Loucy (cell line): ENCODE results near the gene GAREM1.

Source experiments
- H2AFZ ChIP-seq: fragments of 200-600 bp; sonication (generic); 2 replicates; pipeline ENCODE4 v1.6.0; 2016; ENCODE audit warnings: antibody characterized with exemption, mild to moderate bottlenecking, low read length, moderate library complexity
- H3F3A ChIP-seq: fragments of 200-600 bp; 2 replicates; pipeline ENCODE4 v1.6.0; 2016; ENCODE audit warnings: antibody characterized with exemption, low read depth, mild to moderate bottlenecking
- H3K27me3 ChIP-seq: fragments of 200-600 bp; sonication (generic); 2 replicates; pipeline ENCODE4 v1.6.1; 2014; ENCODE audit warnings: low read length, mild to moderate bottlenecking; ENCODE audit not compliant: insufficient read depth, poor library complexity, severe bottlenecking
- H3K36me3 ChIP-seq: fragments of 200-600 bp; sonication (generic); 2 replicates; pipeline ENCODE4 v1.6.1; 2016; ENCODE audit warnings: low read length; ENCODE audit not compliant: insufficient read depth
- H3K4me1 ChIP-seq: fragments of 200-600 bp; sonication (generic); 2 replicates; pipeline ENCODE4 v1.5.1; 2014; ENCODE audit warnings: low read length, mild to moderate bottlenecking; ENCODE audit not compliant: insufficient read depth, poor library complexity, severe bottlenecking
- H3K4me2 ChIP-seq: fragments of 200-600 bp; sonication (generic); 2 replicates; pipeline ENCODE4 v1.6.0; 2014; ENCODE audit warnings: antibody characterized with exemption, low read length, low read depth, mild to moderate bottlenecking; ENCODE audit not compliant: poor library complexity, severe bottlenecking
- H3K4me3 ChIP-seq: fragments of 200-600 bp; sonication (generic); 2 replicates; pipeline ENCODE4 v1.5.1; 2014; ENCODE audit warnings: low read length, mild to moderate bottlenecking, mixed read lengths; ENCODE audit not compliant: poor library complexity, severe bottlenecking
- H3K79me2 ChIP-seq: fragments of 200-600 bp; sonication (generic); 2 replicates; pipeline ENCODE4 v1.6.1; 2014; ENCODE audit warnings: low read length; ENCODE audit not compliant: insufficient read depth
- H3K9ac ChIP-seq: fragments of 200-600 bp; sonication (generic); 2 replicates; pipeline ENCODE4 v1.6.0; 2014; ENCODE audit warnings: mild to moderate bottlenecking, low read depth, low read length, moderate library complexity; ENCODE audit not compliant: poor library complexity, severe bottlenecking
- H3K9me2 ChIP-seq: fragments of 200-600 bp; sonication (generic); replicated peaks from 2 replicates; pipeline ENCODE4 v1.6.1; 2016; ENCODE audit warnings: low read depth, low read length, mixed read lengths
- H3K9me3 ChIP-seq: fragments of 200-600 bp; sonication (generic); 2 replicates; pipeline ENCODE4 v1.6.1; 2014; ENCODE audit warnings: mild to moderate bottlenecking, antibody characterized with exemption, low read length, low read depth; ENCODE audit not compliant: insufficient read depth
- H4K20me1 ChIP-seq: fragments of 200-600 bp; sonication (generic); 2 replicates; pipeline ENCODE4 v1.6.0; 2014; ENCODE audit warnings: antibody characterized with exemption, low read length, mild to moderate bottlenecking; ENCODE audit not compliant: insufficient read depth, poor library complexity, severe bottlenecking
- EZH2phosphoT487 ChIP-seq: fragments of 200-600 bp; IDR thresholded peaks from 2 replicates; pipeline ENCODE4 v1.6.1; 2018; ENCODE audit warnings: antibody characterized with exemption, mild to moderate bottlenecking, moderate library complexity, borderline replicate concordance
- TF ChIP-seq, protein P1 (sequence below): fragments of 200-600 bp; sonication (generic); conservative IDR thresholded peaks from 2 replicates; pipeline ENCODE4 v1.5.1; 2014; ENCODE audit warnings: mild to moderate bottlenecking, antibody characterized with exemption, low read length

Gene GAREM1

DNA sequence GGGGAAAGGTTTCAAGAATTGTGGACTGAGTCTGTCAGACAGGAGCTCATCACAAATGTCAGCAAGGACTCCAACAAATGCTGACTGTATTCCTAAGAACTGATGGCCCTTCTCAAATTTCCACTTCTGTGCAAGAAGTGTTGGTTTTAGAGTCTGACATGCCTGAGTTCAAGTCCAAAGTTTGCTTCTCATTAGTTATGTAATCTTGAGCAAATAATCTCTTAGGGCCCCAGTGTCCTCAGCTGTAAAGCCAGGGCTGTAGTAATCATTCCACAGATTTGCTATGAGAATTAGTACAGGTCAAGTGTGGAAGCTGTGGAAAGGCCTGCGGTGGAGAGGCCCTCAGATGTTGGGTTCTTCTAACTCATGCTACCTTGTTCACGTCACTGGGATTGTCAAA, 257.0 kb downstream of the GAREM1 start:
- Histone ChIP-seq H3K27me3 (no peaks in the 10 kb centered on the region), H3K9ac (no peak overlapping the region), H3K4me3 (no peak overlapping the region), H4K20me1 (no peaks in the 10 kb centered on the region), H3K9me2 (no peaks in the 10 kb centered on the region), H3K79me2 (no peaks in the 10 kb centered on the region), H3K4me2 (no peak overlapping the region), H2AFZ (no peak overlapping the region), H3K9me3 (no peaks in the 10 kb centered on the region), H3K36me3 (no peaks in the 10 kb centered on the region), H3K4me1 (no peaks in the 10 kb centered on the region), H3F3A (no peaks in the 10 kb centered on the region)
- TF ChIP-seq, protein P1, sequence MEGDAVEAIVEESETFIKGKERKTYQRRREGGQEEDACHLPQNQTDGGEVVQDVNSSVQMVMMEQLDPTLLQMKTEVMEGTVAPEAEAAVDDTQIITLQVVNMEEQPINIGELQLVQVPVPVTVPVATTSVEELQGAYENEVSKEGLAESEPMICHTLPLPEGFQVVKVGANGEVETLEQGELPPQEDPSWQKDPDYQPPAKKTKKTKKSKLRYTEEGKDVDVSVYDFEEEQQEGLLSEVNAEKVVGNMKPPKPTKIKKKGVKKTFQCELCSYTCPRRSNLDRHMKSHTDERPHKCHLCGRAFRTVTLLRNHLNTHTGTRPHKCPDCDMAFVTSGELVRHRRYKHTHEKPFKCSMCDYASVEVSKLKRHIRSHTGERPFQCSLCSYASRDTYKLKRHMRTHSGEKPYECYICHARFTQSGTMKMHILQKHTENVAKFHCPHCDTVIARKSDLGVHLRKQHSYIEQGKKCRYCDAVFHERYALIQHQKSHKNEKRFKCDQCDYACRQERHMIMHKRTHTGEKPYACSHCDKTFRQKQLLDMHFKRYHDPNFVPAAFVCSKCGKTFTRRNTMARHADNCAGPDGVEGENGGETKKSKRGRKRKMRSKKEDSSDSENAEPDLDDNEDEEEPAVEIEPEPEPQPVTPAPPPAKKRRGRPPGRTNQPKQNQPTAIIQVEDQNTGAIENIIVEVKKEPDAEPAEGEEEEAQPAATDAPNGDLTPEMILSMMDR = no peak
- TF ChIP-seq EZH2phosphoT487 = no peak
